B cell (primary cell): ENCODE measurements around the gene MPL. TPM values are rescaled to one million over a fixed set of nuclear protein-coding genes. Genes with fewer than 3 reads are reported as not detected.

Experiments used
- ATAC-seq: fragments of 200-7000 bp; cut with Tn5 transposase; one replicate; pipeline ENCODE4 v1.10.0; 2021; ENCODE audit warnings: low read depth, mild to moderate bottlenecking, moderate number of reproducible peaks, moderate library complexity
- CTCF ChIA-PET: fragments of 350-600 bp; sonication (Branson Sonifier 250); formaldehyde crosslinking; loops from one replicate; lab custom pipeline; 2021; ENCODE audit warnings: antibody characterized with exemption, inconsistent platforms; lab: Charles Lee
- POLR2A ChIA-PET: fragments of 350-600 bp; sonication (Branson Sonifier 250); formaldehyde crosslinking; loops from one replicate; lab custom pipeline; 2021; ENCODE audit warnings: antibody characterized with exemption; lab: Charles Lee
- DNase-seq: peaks from one replicate; pipeline ENCODE4 v3.0.0; 2013
- H2AFZ ChIP-seq: 2 replicates; pipeline ENCODE4 v1.6.1; 2012; ENCODE audit warnings: mild to moderate bottlenecking, low read depth, low read length; ENCODE audit not compliant: insufficient read depth, poor library complexity, severe bottlenecking
- H3K27ac ChIP-seq, 2 donors: 1 replicate in 1 of 2; 2 replicates in 1 of 2; pipeline ENCODE4 v1.5.1; 2012 to 2013; ENCODE audit warnings: low read length in 2 of 2, mild to moderate bottlenecking in 2 of 2, moderate library complexity in 1 of 2
- H3K27me3 ChIP-seq, 4 experiments: fragments of 200-600 bp in 1 of 4; sonication (generic) in 1 of 4; replicated peaks in 1 of 4; 1 replicate in 2 of 4; 2 replicates in 2 of 4; pipeline versions ENCODE4 v1.6.1 to v1.7.0; 2013 to 2016; ENCODE audit warnings: low read length in 3 of 4, mild to moderate bottlenecking in 2 of 4, mixed read lengths in 1 of 4, moderate library complexity in 1 of 4; ENCODE audit not compliant: insufficient read depth in 4 of 4, control insufficient read depth in 3 of 4; ENCODE audit errors: control extremely low read depth in 1 of 4
- H3K36me3 ChIP-seq, 2 experiments: replicated peaks in 1 of 2; 1 replicate in 1 of 2; 2 replicates in 1 of 2; pipeline versions ENCODE4 v1.6.1 to v1.7.1; 2013; ENCODE audit warnings: low read length in 1 of 2; ENCODE audit not compliant: insufficient read depth in 2 of 2, control insufficient read depth in 1 of 2; ENCODE audit errors: control extremely low read depth in 1 of 2, extremely low read depth in 1 of 2
- H3K4me1 ChIP-seq, 2 donors: fragments of 200-600 bp in 1 of 2; sonication (generic) in 1 of 2; 1 replicate in 1 of 2; 2 replicates in 1 of 2; pipeline versions ENCODE4 v1.5.1 to v1.6.1; 2013 to 2017; ENCODE audit warnings: low read length in 2 of 2; ENCODE audit not compliant: control insufficient read depth in 2 of 2, insufficient read depth in 2 of 2
- H3K4me2 ChIP-seq: replicated peaks from 2 replicates; pipeline ENCODE3; 2012; ENCODE audit warnings: mild to moderate bottlenecking, low read depth, low read length; ENCODE audit not compliant: poor library complexity, severe bottlenecking
- H3K4me3 ChIP-seq, 5 experiments: fragments of 200-600 bp in 1 of 5; sonication (generic) in 1 of 5; 1 replicate in 3 of 5; 2 replicates in 2 of 5; pipeline versions ENCODE4 v1.5.1 to v1.7.0; 2011 to 2016; ENCODE audit warnings: low read length in 4 of 5, mild to moderate bottlenecking in 4 of 5, low read depth in 2 of 5, control low read depth in 1 of 5, moderate library complexity in 1 of 5; ENCODE audit not compliant: insufficient read depth in 1 of 5; ENCODE audit errors: control extremely low read depth in 1 of 5, extremely low read depth in 1 of 5
- H3K79me2 ChIP-seq: fragments of 200-600 bp; sonication (generic); one replicate; pipeline ENCODE4 v1.6.0; 2016; ENCODE audit warnings: low read length; ENCODE audit not compliant: control insufficient read depth, insufficient read depth
- H3K9ac ChIP-seq: fragments of 200-600 bp; sonication (generic); 2 replicates; pipeline ENCODE4 v1.6.1; 2017; ENCODE audit warnings: mild to moderate bottlenecking, low read length, moderate library complexity
- H3K9me3 ChIP-seq, 3 donors: one replicate each; pipeline versions ENCODE4 v1.6.1 to v1.7.1; 2013; ENCODE audit warnings: low read length in 2 of 3; ENCODE audit not compliant: control insufficient read depth in 2 of 3, insufficient read depth in 1 of 3; ENCODE audit errors: control extremely low read depth in 1 of 3
- H4K20me1 ChIP-seq: 2 replicates; pipeline ENCODE4 v1.6.0; 2012; ENCODE audit warnings: mild to moderate bottlenecking, low read length; ENCODE audit not compliant: insufficient read depth, control insufficient read depth, poor library complexity, severe bottlenecking
- H3K27ac Mint-ChIP-seq: one replicate; pipeline ENCODE4 v1.8.0; 2021; ENCODE audit warnings: mixed read lengths
- H3K27me3 Mint-ChIP-seq: one replicate; pipeline ENCODE4 v1.8.0; 2021; ENCODE audit warnings: mixed read lengths
- H3K4me1 Mint-ChIP-seq: one replicate; pipeline ENCODE4 v1.8.0; 2021; ENCODE audit warnings: mixed read lengths
- H3K4me3 Mint-ChIP-seq: one replicate; pipeline ENCODE4 v1.8.0; 2021; ENCODE audit warnings: mixed read lengths
- H3K9me3 Mint-ChIP-seq: one replicate; pipeline ENCODE4 v1.8.0; 2022; ENCODE audit warnings: mixed read lengths; ENCODE audit not compliant: insufficient read depth
- CTCF ChIP-seq: fragments of 200-600 bp; IDR thresholded peaks from one replicate; pipeline ENCODE4 v1.8.0; 2022; ENCODE audit warnings: antibody characterized with exemption, mild to moderate bottlenecking
- EZH2 ChIP-seq: IDR thresholded peaks from 2 replicates; pipeline ENCODE4 v1.6.1; 2012; ENCODE audit warnings: borderline replicate concordance, low read depth, mild to moderate bottlenecking, moderate library complexity, low read length; ENCODE audit not compliant: insufficient read depth, poor library complexity, severe bottlenecking
- WGBS: methylation state at CpG from one replicate; pipeline ENCODE4 v1.1.5; 2013; ENCODE audit warnings: missing lambda C conversion rate; ENCODE audit not compliant: insufficient coverage; 5-methylcytosine and 5-hydroxymethylcytosine counted together
- intact Hi-C: fragments of 100-400 bp; cut with micrococcal nuclease; formaldehyde crosslinking; loops from one replicate; pipeline ENCODE4 v1.10.0; 2022
- polyA plus RNA-seq: library from polyadenylated mRNA; depleted of rRNA; stranded (reverse); fragments of >200 nt; gene quantifications from 2 replicates; pipeline ENCODE4 v1.2.3, GENCODE V29; 2012
- total RNA-seq, 2 donors: library from RNA; stranded (reverse); fragments of 120-200 nt in 1 of 2; gene quantifications; 1 replicate in 1 of 2; 2 replicates in 1 of 2; pipeline versions ENCODE4 v1.2.3 to v1.2.4, GENCODE V29; 2013 to 2022

MPL gene
- total and polyA plus RNA-seq, 2 donors (not counting 1 experiment from before 2014, with no cell fraction given) = not detected

- Histone ChIP-seq H2AFZ (peak overlapping the region; percentile 59), H3K36me3 (no peaks in the 10 kb centered on the region), H3K27me3 (no peaks in the 10 kb centered on the region), H3K9ac (peak overlapping the region; percentile 47), H3K4me3 (peak overlapping the region in 4 of 5 experiments; percentile 34 to 64 (median 46)), H3K4me2 (peak overlapping the region; percentile 67), H4K20me1 (no peaks in the 10 kb centered on the region), H3K79me2 (no peaks in the 10 kb centered on the region), H3K27ac (peak overlapping the region; percentile 80 to 87), H3K4me1 (peaks cover 4 to 5% of the 10 kb centered on the region in 2 donors), H3K9me3 (no peaks in the 10 kb centered on the region)
- H3K27ac Mint-ChIP-seq = peak overlapping the region; percentile 97
- ChIA-PET POLR2A (interaction anchor here (0.6 to 2.0 kb wide), 2 partner anchors 10 to 27 kb away, joined by 5 to 6 read pairs; partner anchors contain the start of gene CDC20), CTCF (interaction anchor here (0.9 kb wide), 1 partner anchor 110 kb away, joined by 3 read pairs; no protein-coding TSS in a partner anchor)
- no peaks in the 10 kb centered on the region for H3K27me3 Mint-ChIP-seq
- peak; percentile 78 for DNase-seq
- intact Hi-C loops = loop anchor here (1.0 kb wide), 2 partner anchors 9 to 19 kb away; partner anchors contain the start of genes CDC20 and ELOVL1
- no peaks in the 10 kb centered on the region for H3K9me3 Mint-ChIP-seq
- H3K4me1 Mint-ChIP-seq = peaks cover 13% of the 10 kb centered on the region
- TF ChIP-seq CTCF = no peak
- no peak for TF ChIP-seq EZH2
- WGBS = 62% methylated on average over 69 of the region's 72 CpGs
- peak overlapping the region; percentile 89 for H3K4me3 Mint-ChIP-seq
- peak; percentile 84 for ATAC-seq
Observed at GRCh38 chr1:43348809-43349593, 11.4 kb downstream of the MPL start.
